BE2C (cell line): ENCODE data around the gene CNGA1.
A peak's percentile ranks its signal among the peaks of the same experiment; 100 is the strongest.

Experiments
- DNase-seq: peaks from one replicate; pipeline ENCODE4 v3.0.0-alpha.2; 2020
- H3K27me3 ChIP-seq: fragments of 250-450 bp; sonication (Bioruptor Pico); 2 replicates; pipeline ENCODE4 v1.5.1; 2020; ENCODE audit warnings: mild to moderate bottlenecking
- H3K36me3 ChIP-seq: fragments of 250-450 bp; sonication (Bioruptor Pico); 2 replicates; pipeline ENCODE4 v1.5.1; 2020; ENCODE audit warnings: mild to moderate bottlenecking
- H3K4me1 ChIP-seq: fragments of 250-450 bp; sonication (Bioruptor Pico); 2 replicates; pipeline ENCODE4 v1.5.1; 2020
- H3K4me3 ChIP-seq: 2 replicates; pipeline ENCODE4 v1.5.1; 2011; ENCODE audit warnings: low read depth, low read length
- H3K9me3 ChIP-seq: fragments of 250-450 bp; sonication (Bioruptor Pico); 2 replicates; pipeline ENCODE4 v1.5.1; 2020
- TF ChIP-seq, protein P1 (sequence below): IDR thresholded peaks from 2 replicates; pipeline ENCODE4 v1.5.1; 2012; ENCODE audit warnings: mild to moderate bottlenecking, low read depth, low read length

Gene CNGA1

GRCh38 chr4:47914926-47915237, 101.6 kb downstream of the CNGA1 start:
- H3K9me3 ChIP-seq: 0 out of 2 replicates have a peak, but pooled peaks cover 3% of the 10 kb centered on the region
- TF ChIP-seq, protein P1, sequence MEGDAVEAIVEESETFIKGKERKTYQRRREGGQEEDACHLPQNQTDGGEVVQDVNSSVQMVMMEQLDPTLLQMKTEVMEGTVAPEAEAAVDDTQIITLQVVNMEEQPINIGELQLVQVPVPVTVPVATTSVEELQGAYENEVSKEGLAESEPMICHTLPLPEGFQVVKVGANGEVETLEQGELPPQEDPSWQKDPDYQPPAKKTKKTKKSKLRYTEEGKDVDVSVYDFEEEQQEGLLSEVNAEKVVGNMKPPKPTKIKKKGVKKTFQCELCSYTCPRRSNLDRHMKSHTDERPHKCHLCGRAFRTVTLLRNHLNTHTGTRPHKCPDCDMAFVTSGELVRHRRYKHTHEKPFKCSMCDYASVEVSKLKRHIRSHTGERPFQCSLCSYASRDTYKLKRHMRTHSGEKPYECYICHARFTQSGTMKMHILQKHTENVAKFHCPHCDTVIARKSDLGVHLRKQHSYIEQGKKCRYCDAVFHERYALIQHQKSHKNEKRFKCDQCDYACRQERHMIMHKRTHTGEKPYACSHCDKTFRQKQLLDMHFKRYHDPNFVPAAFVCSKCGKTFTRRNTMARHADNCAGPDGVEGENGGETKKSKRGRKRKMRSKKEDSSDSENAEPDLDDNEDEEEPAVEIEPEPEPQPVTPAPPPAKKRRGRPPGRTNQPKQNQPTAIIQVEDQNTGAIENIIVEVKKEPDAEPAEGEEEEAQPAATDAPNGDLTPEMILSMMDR: no peak
- no peak for DNase-seq
- H3K4me3 ChIP-seq: peak overlapping the region; percentile 87
- no peaks in the 10 kb centered on the region for H3K27me3 ChIP-seq
- H3K36me3 ChIP-seq: peaks cover 9% of the 10 kb centered on the region
- no peaks in the 10 kb centered on the region for H3K4me1 ChIP-seq

GRCh38 chr4:47914220-47914925, 102.1 kb downstream of the CNGA1 start, which contains the start of gene NFXL1:
Gene NFXL1, minus strand, starts transcription at chr4:47914583. Its CDS starts 380 bp downstream, at chr4:47914203.
- Histone ChIP-seq H3K4me3 (peak within 1 kb of the TSS; percentile 87), H3K4me1 (no peaks in the 10 kb centered on the region), H3K9me3 (0 out of 2 replicates have a peak, but pooled peaks cover 3% of the 10 kb centered on the region), H3K36me3 (peaks cover 12% of the 10 kb centered on the region), H3K27me3 (no peaks in the 10 kb centered on the region)
- peak; percentile 98 for DNase-seq
- TF ChIP-seq, protein P1: no peak

DNA sequence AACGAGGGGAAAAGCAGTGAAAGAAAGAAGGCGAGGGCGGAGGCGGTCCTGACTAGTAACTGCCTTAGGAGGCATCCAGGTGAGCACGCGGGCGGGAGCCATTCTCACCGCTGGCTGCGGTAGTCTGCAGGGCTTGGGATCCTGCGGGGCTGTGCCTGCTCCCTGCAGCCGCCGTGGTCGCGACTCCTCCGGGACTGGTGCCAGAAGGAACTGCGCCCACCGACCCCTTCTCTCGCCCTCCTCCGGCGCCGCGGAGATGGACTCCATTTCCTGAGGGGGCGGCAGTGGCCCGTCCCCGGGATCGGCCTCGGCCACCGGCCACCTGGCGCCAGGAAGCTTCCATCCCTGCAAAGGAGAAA, 102.6 kb downstream of the CNGA1 start:
- DNase-seq: peak; percentile 36
- Histone ChIP-seq H3K9me3 (0 out of 2 replicates have a peak, but pooled peaks cover 3% of the 10 kb centered on the region), H3K27me3 (no peaks in the 10 kb centered on the region), H3K4me1 (no peaks in the 10 kb centered on the region), H3K4me3 (peak overlapping the region; percentile 87), H3K36me3 (peaks cover 12% of the 10 kb centered on the region)
- TF ChIP-seq, protein P1: no peak

DNA sequence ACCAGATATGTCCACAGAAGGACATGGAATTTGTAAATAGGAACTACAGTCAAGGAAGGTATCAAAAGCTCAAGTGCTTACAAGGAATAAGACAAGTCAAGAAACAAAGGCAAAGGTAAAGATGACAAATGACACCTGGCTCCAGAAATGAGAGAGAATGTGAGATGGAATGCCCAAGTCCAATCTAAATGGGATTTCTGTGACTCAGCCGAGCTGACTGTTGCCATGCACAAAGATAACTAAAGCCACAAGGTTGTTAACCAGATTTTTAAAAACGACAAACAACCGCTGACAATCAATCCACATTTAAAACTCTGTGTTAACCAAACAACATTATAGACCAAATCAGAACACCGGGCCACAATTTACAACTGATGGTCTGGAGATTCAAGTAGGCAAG, 103.2 kb downstream of the CNGA1 start:
- Histone ChIP-seq H3K4me3 (peak overlapping the region; percentile 87), H3K36me3 (peaks cover 12% of the 10 kb centered on the region), H3K4me1 (no peaks in the 10 kb centered on the region), H3K9me3 (0 out of 2 replicates have a peak, but pooled peaks cover 3% of the 10 kb centered on the region), H3K27me3 (no peaks in the 10 kb centered on the region)
- no peak for DNase-seq
- TF ChIP-seq, protein P1: no peak

DNA sequence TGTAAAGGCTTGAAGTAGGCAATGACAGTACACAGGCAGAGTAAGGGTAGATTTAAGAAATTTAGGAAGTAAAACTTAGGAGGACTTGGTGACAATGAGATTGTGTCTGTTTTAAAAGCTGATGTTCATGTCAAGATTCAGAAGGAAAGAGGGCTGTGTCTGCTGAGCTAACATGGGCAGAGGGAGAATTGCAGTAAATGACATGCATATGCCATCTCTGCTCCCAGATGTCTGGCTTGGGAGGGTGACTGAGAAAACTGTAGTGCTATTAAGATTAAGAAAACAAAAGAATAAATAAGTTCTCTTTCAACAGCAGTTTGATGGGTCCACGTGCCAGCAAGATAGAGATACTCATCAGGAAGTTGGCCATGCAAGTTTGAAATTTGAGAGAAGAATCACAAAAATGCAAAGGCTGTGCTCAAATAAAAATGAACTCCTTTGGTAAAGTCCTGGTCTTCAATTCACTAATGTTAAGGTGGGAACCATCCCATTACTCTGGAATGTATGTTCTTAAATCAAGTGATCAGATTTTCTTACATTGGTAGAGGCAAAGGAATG, 109.3 kb downstream of the CNGA1 start:
- H3K36me3 ChIP-seq: peaks cover 46% of the 10 kb centered on the region
- TF ChIP-seq, protein P1: no peak

GRCh38 chr4:47899639-47900038, 116.8 kb downstream of the CNGA1 start:
- no peak for DNase-seq
- Histone ChIP-seq H3K4me3 (no peak overlapping the region), H3K36me3 (peaks cover 66% of the 10 kb centered on the region), H3K27me3 (no peaks in the 10 kb centered on the region), H3K4me1 (peaks cover 2% of the 10 kb centered on the region; the same call in 1 of the 2 replicates), H3K9me3 (no peaks in the 10 kb centered on the region)
- TF ChIP-seq, protein P1: no peak

More for the DNA sequence above, 109.3 kb downstream of the CNGA1 start:
- Histone ChIP-seq H3K4me1 (peaks cover 2% of the 10 kb centered on the region; the same call in 1 of the 2 replicates), H3K9me3 (no peaks in the 10 kb centered on the region), H3K4me3 (no peak overlapping the region), H3K27me3 (no peaks in the 10 kb centered on the region)
- no peak for DNase-seq
